A549 (cell line): ENCODE data around the gene CCDC120. TPM values are rescaled to one million over a fixed set of nuclear protein-coding genes. Genes with fewer than 3 reads are reported as not detected.

ENCODE experiments used
- ATAC-seq, 2 experiments: fragments of 200-7000 bp in 1 of 2; fragments of >200 bp in 1 of 2; cut with Nextera tagmentation in 1 of 2; cut with Tn5 transposase in 1 of 2; 3 replicates each; pipeline versions ENCODE4 v1.8.0 to v1.9.1; 2018 to 2020; ENCODE audit warnings: mild to moderate bottlenecking in 1 of 2, moderate library complexity in 1 of 2
- CTCF ChIA-PET: fragments of 300-600 bp; sonication (Branson Sonifier 250); formaldehyde crosslinking; extraction: SDS; loops from one replicate; lab custom pipeline; 2021; ENCODE audit warnings: antibody characterized with exemption, inconsistent platforms; lab: Yijun Ruan, JAX
- POLR2A ChIA-PET: fragments of 350-600 bp; formaldehyde crosslinking; extraction: SDS; loops from one replicate; lab custom pipeline; 2021; ENCODE audit warnings: antibody characterized with exemption, inconsistent platforms; lab: Yijun Ruan, JAX
- DNase-seq, 2 experiments: peaks; one replicate each; pipeline versions ENCODE4 v3.0.0 to v3.0.0-alpha.2; 2011 to 2016; ENCODE audit warnings: low read depth in 1 of 2, low spot score in 1 of 2
- FAIRE-seq: peaks from 2 replicates; lab custom pipeline; 2011; peaks lifted over from hg19 to GRCh38; lab: Jason Lieb, UNC
- H3K27ac ChIP-seq, 2 experiments: fragments of >200 bp; sonication (Bioruptor Twin); formaldehyde crosslinking; 3 replicates each; pipeline ENCODE4 v1.5.1; 2016 to 2017
- H3K4me1 ChIP-seq: fragments of >200 bp; sonication (Bioruptor Twin); formaldehyde crosslinking; 3 replicates; pipeline ENCODE4 v1.6.1; 2016
- H3K4me2 ChIP-seq: fragments of >200 bp; sonication (Bioruptor Twin); formaldehyde crosslinking; 3 replicates; pipeline ENCODE4 v1.6.1; 2016
- H3K4me3 ChIP-seq: fragments of >200 bp; sonication (Bioruptor Twin); formaldehyde crosslinking; 3 replicates; pipeline ENCODE4 v1.5.1; 2016
- H3K9me3 ChIP-seq: fragments of >200 bp; sonication (Bioruptor Twin); formaldehyde crosslinking; 3 replicates; pipeline ENCODE4 v1.6.1; 2016
- BHLHE40 ChIP-seq: IDR thresholded peaks from 2 replicates; pipeline ENCODE4 v1.6.1; 2012; ENCODE audit warnings: low read depth, low read length, inconsistent platforms
- CBX2 ChIP-seq: fragments of 200-600 bp; sonication (generic); IDR thresholded peaks from 2 replicates; pipeline ENCODE4 v1.6.1; 2016; ENCODE audit warnings: low read depth, mild to moderate bottlenecking, borderline replicate concordance
- CBX8 ChIP-seq: fragments of 200-600 bp; sonication (generic); IDR thresholded peaks from 2 replicates; pipeline ENCODE4 v1.6.1; 2016
- CEBPB ChIP-seq, 2 experiments: fragments of >200 bp in 1 of 2; sonication (Bioruptor Twin) in 1 of 2; formaldehyde crosslinking in 1 of 2; IDR thresholded peaks; 2 replicates each; pipeline ENCODE4 v1.6.1; 2012 to 2016
- CHD4 ChIP-seq: fragments of 200-600 bp; sonication (generic); IDR thresholded peaks from 2 replicates; pipeline ENCODE4 v1.6.1; 2016; ENCODE audit warnings: antibody characterized with exemption, mild to moderate bottlenecking, borderline replicate concordance
- EHF ChIP-seq: fragments of 250-450 bp; sonication (Bioruptor Pico); IDR thresholded peaks from 2 replicates; pipeline ENCODE4 v1.5.0; 2020; ENCODE audit warnings: mild to moderate bottlenecking
- EP300 ChIP-seq, 2 experiments: fragments of >200 bp; sonication (Bioruptor Twin); formaldehyde crosslinking; IDR thresholded peaks; 2 replicates in 1 of 2; 3 replicates in 1 of 2; pipeline ENCODE4 v1.6.1; 2016 to 2017
- FOSB ChIP-seq: fragments of 250-450 bp; sonication (Bioruptor Pico); IDR thresholded peaks from 2 replicates; pipeline ENCODE4 v1.5.0; 2020; ENCODE audit warnings: mild to moderate bottlenecking, moderate library complexity
- GATA3 ChIP-seq: IDR thresholded peaks from 2 replicates; pipeline ENCODE4 v1.6.1; 2012; ENCODE audit warnings: borderline replicate concordance
- HDAC2 ChIP-seq: fragments of 200-600 bp; sonication (generic); IDR thresholded peaks from 2 replicates; pipeline ENCODE4 v1.6.1; 2016
- HEYL ChIP-seq: fragments of 250-450 bp; sonication (Bioruptor Pico); IDR thresholded peaks from 2 replicates; pipeline ENCODE4 v1.8.0; 2021; ENCODE audit warnings: mild to moderate bottlenecking, moderate library complexity
- HMGXB4 ChIP-seq: fragments of 250-450 bp; sonication (Bioruptor Pico); IDR thresholded peaks from 2 replicates; pipeline ENCODE4 v1.5.0; 2021; ENCODE audit warnings: mild to moderate bottlenecking, moderate library complexity, borderline replicate concordance
- HOXA7 ChIP-seq: fragments of 250-450 bp; sonication (Bioruptor Pico); IDR thresholded peaks from 2 replicates; pipeline ENCODE4 v1.5.0; 2020; ENCODE audit warnings: mild to moderate bottlenecking, moderate library complexity
- HOXB13 ChIP-seq: fragments of 250-450 bp; sonication (Bioruptor Pico); IDR thresholded peaks from 2 replicates; pipeline ENCODE4 v1.5.0; 2020; ENCODE audit warnings: low read depth, mild to moderate bottlenecking, moderate library complexity
- HOXB5 ChIP-seq: fragments of 250-450 bp; sonication (Bioruptor Pico); IDR thresholded peaks from 2 replicates; pipeline ENCODE4 v1.5.0; 2020; ENCODE audit warnings: mild to moderate bottlenecking, moderate library complexity
- JUN ChIP-seq, 2 experiments: fragments of >200 bp; sonication (Bioruptor Twin); formaldehyde crosslinking; IDR thresholded peaks; 2 replicates in 1 of 2; 3 replicates in 1 of 2; pipeline ENCODE4 v1.6.1; 2016 to 2017
- JUNB ChIP-seq: fragments of >200 bp; sonication (Bioruptor Twin); formaldehyde crosslinking; IDR thresholded peaks from 2 replicates; pipeline ENCODE4 v1.6.1; 2016
- KDM1A ChIP-seq: fragments of 200-600 bp; sonication (generic); IDR thresholded peaks from 2 replicates; pipeline ENCODE4 v1.6.1; 2016; ENCODE audit warnings: low read depth, mild to moderate bottlenecking
- MAFK ChIP-seq: fragments of 450-650 bp; IDR thresholded peaks from 2 replicates; pipeline ENCODE4 v1.6.1; 2014; ENCODE audit not compliant: partially characterized antibody
- MYC ChIP-seq: IDR thresholded peaks from 2 replicates; pipeline ENCODE4 v1.6.1; 2012; ENCODE audit warnings: mild to moderate bottlenecking, inconsistent platforms, low read length, improper control_type of control experiment, borderline replicate concordance
- NFE2L2 ChIP-seq: fragments of 150-350 bp; conservative IDR thresholded peaks from 2 replicates; pipeline ENCODE4 v1.6.1; 2014; ENCODE audit warnings: low read length
- NPAS2 ChIP-seq: fragments of 250-450 bp; sonication (Bioruptor Pico); IDR thresholded peaks from 2 replicates; pipeline ENCODE4 v1.8.0; 2022; ENCODE audit warnings: mild to moderate bottlenecking, moderate library complexity, borderline replicate concordance
- PHF8 ChIP-seq: fragments of 200-600 bp; sonication (generic); IDR thresholded peaks from 2 replicates; pipeline ENCODE4 v1.6.1; 2016; ENCODE audit warnings: low read depth, mild to moderate bottlenecking, antibody characterized with exemption, moderate library complexity, borderline replicate concordance
- RARB ChIP-seq: fragments of 250-450 bp; sonication (Bioruptor Pico); IDR thresholded peaks from 2 replicates; pipeline ENCODE4 v1.8.0; 2021; ENCODE audit warnings: mild to moderate bottlenecking, moderate library complexity
- RFX5 ChIP-seq: fragments of 450-650 bp; IDR thresholded peaks from 2 replicates; pipeline ENCODE4 v1.7.1; 2014; ENCODE audit warnings: antibody characterized with exemption, mild to moderate bottlenecking, moderate library complexity
- RNF2 ChIP-seq: fragments of 200-600 bp; sonication (generic); IDR thresholded peaks from 2 replicates; pipeline ENCODE4 v1.6.1; 2016; ENCODE audit warnings: low read depth, mild to moderate bottlenecking, antibody characterized with exemption, moderate library complexity, borderline replicate concordance
- SMC3 ChIP-seq: fragments of >200 bp; sonication (Bioruptor Twin); formaldehyde crosslinking; IDR thresholded peaks from 3 replicates; pipeline ENCODE4 v1.6.1; 2018; ENCODE audit warnings: inconsistent platforms
- TP53 ChIP-seq: fragments of 250-450 bp; sonication (Bioruptor Pico); IDR thresholded peaks from 2 replicates; pipeline ENCODE4 v1.5.0; 2021; ENCODE audit warnings: mild to moderate bottlenecking, moderate library complexity
- ZSCAN20 ChIP-seq: fragments of 250-450 bp; sonication (Bioruptor Pico); IDR thresholded peaks from 2 replicates; pipeline ENCODE4 v1.8.0; 2022; ENCODE audit warnings: mild to moderate bottlenecking, moderate library complexity
- WGBS: methylation state at CpG from one replicate; pipeline ENCODE4 v1.1.6; 2017; ENCODE audit errors: missing lambda C conversion rate; 5-methylcytosine and 5-hydroxymethylcytosine counted together
- polyA plus RNA-seq, 4 experiments: library from polyadenylated mRNA; depleted of rRNA in 3 of 4; stranded (reverse); fragments of >200 nt; fragmentation: RNase III in 1 of 4; extraction: RNeasy Plus Mini Kit Qiagen cat#74134 plus additional on column Dnase treatment in 1 of 4; gene quantifications; 2 replicates in 3 of 4; 3 replicates in 1 of 4; pipeline ENCODE4 v1.2.3, GENCODE V29; 2011 to 2017
- TF ChIP-seq, protein P1 (sequence below): IDR thresholded peaks from 2 replicates; pipeline ENCODE4 v1.6.1; 2012
- TF ChIP-seq, protein P2 (sequence below): fragments of >200 bp; sonication (Bioruptor Twin); formaldehyde crosslinking; IDR thresholded peaks from 2 replicates; pipeline ENCODE4 v1.6.1; 2016
- TF ChIP-seq, protein P3 (sequence below): IDR thresholded peaks from 2 replicates; pipeline ENCODE4 v1.6.1; 2012

The CCDC120 gene
- polyA plus RNA-seq, 2 of the 4 experiments (the other 2 are of a cell fraction), result 1.6 to 4.1 TPM

GRCh38 chrX:49072712-49073095, 13.9 kb downstream of the CCDC120 start:
- H3K4me3 ChIP-seq, result peak overlapping the region; percentile 69
- TF ChIP-seq RNF2 (no peak), HDAC2 (no peak), NPAS2 (CRISPR knock-in tag) (no peak), MYC (no peak), EP300 (IDR thresholded peaks at IDR 0.05) (no peak), HMGXB4 (no peak), CHD4 (no peak), HEYL (CRISPR knock-in tag) (no peak), GATA3 (no peak), EHF (CRISPR knock-in tag) (no peak), BHLHE40 (no peak), CBX2 (no peak), PHF8 (no peak), KDM1A (no peak), NFE2L2 (no peak), TP53 (CRISPR knock-in tag) (no peak)
- TF ChIP-seq, protein P1, sequence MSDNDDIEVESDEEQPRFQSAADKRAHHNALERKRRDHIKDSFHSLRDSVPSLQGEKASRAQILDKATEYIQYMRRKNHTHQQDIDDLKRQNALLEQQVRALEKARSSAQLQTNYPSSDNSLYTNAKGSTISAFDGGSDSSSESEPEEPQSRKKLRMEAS, result no peak
- TF ChIP-seq, protein P2, sequence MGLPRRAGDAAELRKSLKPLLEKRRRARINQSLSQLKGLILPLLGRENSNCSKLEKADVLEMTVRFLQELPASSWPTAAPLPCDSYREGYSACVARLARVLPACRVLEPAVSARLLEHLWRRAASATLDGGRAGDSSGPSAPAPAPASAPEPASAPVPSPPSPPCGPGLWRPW, result no peak
- H3K27ac ChIP-seq, result peak overlapping the region in 1 of 2 experiments; percentile 84; a peak in 3 of 6 replicates
- peak overlapping the region; percentile 90 for H3K4me2 ChIP-seq
- FAIRE-seq (no peak), ATAC-seq (no peak), DNase-seq (no peak)
- no peaks in the 10 kb centered on the region for H3K9me3 ChIP-seq
- peaks cover 11% of the 10 kb centered on the region; the same call in 2 of the 3 replicates for H3K4me1 ChIP-seq
- ChIA-PET POLR2A (no interaction called here), CTCF (no interaction called here)
- 95% methylated on average over 10 of the region's 10 CpGs for WGBS

GRCh38 chrX:49073601-49074575, 15.1 kb downstream of the CCDC120 start, which contains the start of gene PRAF2:
TSS of gene PRAF2 (minus strand) at chrX:49074002. CDS start at chrX:49073987, 15 bp downstream.
- H3K9me3 ChIP-seq, result no peaks in the 10 kb centered on the region
- ChIA-PET POLR2A (interaction anchor here (0.8 to 1.0 kb wide), 3 partner anchors 30 to 117 kb away, joined by 3 to 5 read pairs (median 3); no protein-coding TSS in a partner anchor), CTCF (interaction anchor here (1.2 kb wide), 1 partner anchor 30 kb away, joined by 3 read pairs; no protein-coding TSS in a partner anchor)
- peak within 1 kb of the TSS; percentile 69 for H3K4me3 ChIP-seq
- peak within 1 kb of the TSS; percentile 90 for H3K4me2 ChIP-seq
- peaks cover 13% of the 10 kb centered on the region; the same call in 2 of the 3 replicates for H3K4me1 ChIP-seq
- H3K27ac ChIP-seq, result peak within 1 kb of the TSS; percentile 80 to 84
- FAIRE-seq (peak; percentile 73), ATAC-seq (peak; percentile 89 to 97), DNase-seq (peak; percentile 93 to 94)
- 17% methylated on average over 14 of the region's 61 CpGs for WGBS
- TF ChIP-seq EP300 (IDR thresholded peaks at IDR 0.05) (no peak), HOXB13 (CRISPR knock-in tag) (peak; percentile 99), HOXA7 (peak; percentile 87), CBX8 (no peak), EHF (CRISPR knock-in tag) (peak; percentile 95), ZSCAN20 (peak; percentile 92; the same call in 1 of the 2 replicates), JUN (IDR thresholded peaks at IDR 0.05) (peak; percentile 50 to 86; a peak in 4 of 5 replicates), RFX5 (no peak), FOSB (CRISPR knock-in tag) (peak; percentile 90; the same call in 1 of the 2 replicates), CEBPB (IDR thresholded peaks at IDR 0.05) (peak; percentile 51 to 73; a peak in 3 of 4 replicates), HOXB5 (CRISPR knock-in tag) (peak; percentile 97), HMGXB4 (peak; percentile 90), JUNB (no peak), NPAS2 (CRISPR knock-in tag) (peak; percentile 81), NFE2L2 (no peak), MAFK (no peak), RARB (CRISPR knock-in tag) (peak; percentile 81), SMC3 (no peak), MYC (no peak)
- TF ChIP-seq, protein P1, result peak; percentile 99
- TF ChIP-seq, protein P3, sequence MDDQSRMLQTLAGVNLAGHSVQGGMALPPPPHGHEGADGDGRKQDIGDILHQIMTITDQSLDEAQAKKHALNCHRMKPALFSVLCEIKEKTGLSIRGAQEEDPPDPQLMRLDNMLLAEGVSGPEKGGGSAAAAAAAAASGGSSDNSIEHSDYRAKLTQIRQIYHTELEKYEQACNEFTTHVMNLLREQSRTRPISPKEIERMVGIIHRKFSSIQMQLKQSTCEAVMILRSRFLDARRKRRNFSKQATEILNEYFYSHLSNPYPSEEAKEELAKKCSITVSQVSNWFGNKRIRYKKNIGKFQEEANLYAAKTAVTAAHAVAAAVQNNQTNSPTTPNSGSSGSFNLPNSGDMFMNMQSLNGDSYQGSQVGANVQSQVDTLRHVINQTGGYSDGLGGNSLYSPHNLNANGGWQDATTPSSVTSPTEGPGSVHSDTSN, result peak; percentile 70; the same call in 1 of the 2 replicates
